Germinal center (tissue), 1 donor: ENCODE data around the gene DDTL.
A peak's percentile ranks its signal among the peaks of the same experiment; 100 is the strongest.
"Not testable (repeated sequence)": the region's sequence is repeated elsewhere in the genome, so short reads cannot be mapped to it uniquely, and the experiment has no call there.

Source experiments
- DNase-seq: peaks from one replicate; pipeline ENCODE4 v3.0.0; 2012; ENCODE audit warnings: mixed read lengths, low spot score

The DDTL gene

DNA sequence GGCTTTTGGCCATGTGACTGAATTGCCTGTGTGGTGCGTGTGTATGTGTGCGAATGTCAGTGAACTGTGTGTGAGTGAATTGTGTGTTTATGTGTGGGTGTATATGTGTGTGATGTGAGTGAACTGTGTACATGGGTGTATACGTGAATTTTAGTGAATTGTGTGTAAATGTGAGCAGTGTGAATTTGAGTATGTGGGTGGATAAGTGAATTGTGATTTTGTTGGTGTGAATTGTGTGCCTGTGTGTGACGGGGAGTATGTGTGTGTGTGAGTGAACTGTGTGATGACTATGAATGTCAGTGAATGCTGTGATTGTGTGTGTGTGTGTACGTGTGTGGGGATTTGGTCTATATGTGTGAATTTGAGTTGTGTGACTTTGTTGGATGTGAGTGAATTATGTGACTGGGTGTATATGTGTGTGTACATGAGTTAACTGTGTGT lies 3.5 kb downstream of the DDTL start:
- no peak for DNase-seq

DNA sequence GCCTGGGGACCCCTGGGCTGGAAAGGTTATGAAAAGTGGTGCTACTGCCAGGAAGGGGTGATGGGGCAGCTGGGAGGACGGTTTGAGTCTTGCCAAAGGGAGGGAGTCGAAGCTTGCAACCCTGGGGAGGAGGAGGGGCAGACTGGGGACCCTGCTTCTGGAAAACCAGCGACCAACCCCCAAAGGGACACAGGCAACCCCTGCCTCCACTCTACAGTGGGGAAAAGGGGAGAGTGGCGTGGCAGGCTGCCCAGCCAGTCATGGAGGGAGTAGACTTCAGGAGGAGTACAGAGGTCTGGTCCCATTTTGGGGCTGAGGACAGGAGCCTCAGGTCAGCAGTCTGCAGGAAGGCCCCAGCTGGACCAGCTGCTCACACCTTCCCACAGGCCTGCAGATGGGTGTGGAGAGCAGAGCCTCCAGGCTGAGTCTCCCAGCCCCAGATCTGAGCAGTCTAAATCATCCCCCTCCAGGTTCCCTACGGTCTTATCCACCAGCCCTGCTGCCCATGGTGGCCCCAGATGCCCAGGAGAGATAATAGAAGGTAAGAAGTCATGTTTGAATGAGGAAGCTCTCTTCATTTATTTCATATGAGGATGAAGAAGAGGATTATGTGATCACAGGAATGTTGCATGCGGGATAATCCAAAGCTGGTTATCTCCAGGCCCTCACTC lies 4.3 kb downstream of the DDTL start:
- no peak for DNase-seq

DNA sequence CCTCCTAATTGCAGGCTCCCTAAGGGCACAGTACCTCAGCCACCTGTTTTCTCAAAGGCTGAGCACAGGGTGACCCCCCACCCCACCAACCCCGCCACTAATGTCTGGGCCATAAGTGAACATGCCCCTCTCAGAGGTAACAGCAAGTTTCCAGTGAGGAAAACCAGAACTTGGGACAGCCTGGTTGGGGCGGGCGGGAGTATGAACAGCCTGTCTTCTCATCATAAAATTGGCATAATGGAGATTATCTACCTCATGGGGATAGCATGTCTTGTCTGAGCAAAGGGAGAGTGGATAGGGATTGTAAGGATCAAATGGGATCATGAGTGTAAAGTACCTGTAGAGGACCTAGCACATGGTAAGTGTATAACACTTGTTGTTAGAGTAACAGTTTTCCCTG lies 5.2 kb downstream of the DDTL start:
- not testable (repeated sequence) for DNase-seq

DNA sequence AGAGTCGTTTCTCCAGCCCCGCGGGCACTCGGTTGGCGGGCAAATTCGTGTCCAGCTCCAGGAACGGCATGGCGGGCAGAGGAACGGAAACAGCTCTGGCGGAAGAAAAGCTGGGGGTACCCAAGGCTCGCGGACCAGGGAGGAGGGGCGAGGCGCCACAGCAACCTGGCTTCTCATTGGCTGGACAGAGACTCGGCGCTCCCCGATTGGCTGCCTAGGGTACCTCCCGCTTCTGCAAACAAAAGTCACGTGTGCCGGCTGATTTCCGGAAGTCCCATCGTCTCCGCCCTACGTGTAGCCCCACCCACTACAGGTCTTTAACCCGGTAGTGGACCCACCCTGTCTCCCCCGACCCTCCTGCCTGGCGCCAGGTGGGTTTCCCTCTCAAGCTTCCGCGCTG lies 7.7 kb downstream of the DDTL start, which contains the start of gene DDT:
TSS of gene DDT (minus strand) at position 97 of the 400 bp plus-strand sequence. CDS start at position 70, 27 bp downstream.
- not testable (repeated sequence) for DNase-seq

DNA sequence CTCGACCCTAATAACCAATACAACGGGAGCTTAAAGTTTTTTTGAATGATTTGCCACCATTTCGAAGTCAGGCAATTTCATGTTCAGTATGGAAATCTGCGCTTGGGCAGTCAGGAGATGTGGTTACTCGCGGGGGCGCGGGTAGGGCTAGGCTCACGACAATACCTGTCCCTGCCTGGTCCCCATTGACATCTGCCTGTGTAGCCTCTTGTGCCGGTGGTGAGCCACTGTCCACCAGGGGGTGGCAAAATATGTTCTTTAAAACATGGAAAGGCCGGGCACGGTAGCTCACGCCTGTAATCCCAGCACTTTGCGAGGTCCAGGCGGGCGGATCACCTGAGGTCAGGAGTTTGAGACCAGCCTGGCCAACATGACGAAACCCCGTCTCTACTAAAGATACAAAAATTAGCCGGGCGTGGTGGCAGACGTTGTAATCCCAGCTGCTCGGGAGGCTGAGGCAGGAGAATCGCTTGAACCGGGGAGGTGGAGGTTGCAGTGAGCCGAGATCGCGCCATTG lies 8.2 kb downstream of the DDTL start:
- not testable (repeated sequence) for DNase-seq

DNA sequence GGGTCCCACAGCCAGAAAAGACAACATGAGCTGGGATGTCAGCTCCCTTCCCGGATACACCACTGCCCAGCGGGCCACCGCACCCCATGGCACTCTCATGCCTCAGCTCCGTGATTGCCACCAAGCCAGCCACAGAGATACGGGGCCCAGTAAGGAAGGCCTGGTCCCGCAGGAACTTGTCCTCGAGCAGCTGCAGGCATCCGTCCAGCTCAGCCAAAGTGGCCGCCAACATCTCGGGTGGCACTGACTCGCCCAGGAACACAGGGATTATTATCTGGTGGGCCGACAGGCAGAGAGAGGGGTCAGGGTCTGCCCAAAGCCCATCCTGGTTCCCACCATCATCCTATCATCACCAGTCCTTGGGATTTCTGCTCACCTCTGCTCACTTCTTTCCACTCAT lies 10.6 kb downstream of the DDTL start:
- not testable (repeated sequence) for DNase-seq

DNA sequence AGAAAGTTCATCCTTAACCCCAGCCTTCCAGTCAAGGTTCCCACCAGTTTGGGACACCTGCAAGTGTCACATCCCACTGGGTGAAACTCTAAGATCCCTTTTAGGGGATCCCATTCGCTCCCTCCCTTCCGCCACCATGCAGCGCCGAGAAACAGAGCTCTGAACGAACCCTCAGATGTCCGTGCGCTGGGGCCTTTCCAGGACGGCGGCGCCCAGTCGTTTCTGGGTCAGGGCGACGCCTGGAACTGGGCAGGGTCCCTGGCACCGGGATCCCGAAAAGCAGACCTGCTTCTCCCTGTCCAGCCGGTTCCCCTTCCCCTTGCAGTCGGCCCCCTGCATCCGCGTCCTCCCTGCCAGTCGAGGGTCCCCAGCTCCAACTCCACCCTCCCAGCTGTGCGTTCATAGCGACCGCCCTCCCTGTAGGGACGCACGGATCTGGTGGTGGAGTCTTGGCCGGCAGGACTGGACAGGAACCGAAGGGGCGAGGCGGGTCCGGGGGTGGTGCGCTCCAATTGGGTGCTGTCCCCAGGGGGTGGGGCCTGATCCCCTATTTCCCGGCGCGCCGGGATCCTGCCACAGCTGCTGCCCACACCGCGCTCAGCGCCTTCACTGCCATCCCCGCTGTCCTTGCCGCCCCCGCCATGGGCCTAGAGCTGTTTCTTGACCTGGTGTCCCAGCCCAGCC lies 13.0 kb downstream of the DDTL start, which contains the start of gene GSTT2:
TSS of gene GSTT2 (plus strand) at position 578 of the 684 bp plus-strand sequence.
- DNase-seq, result not testable (repeated sequence)

DNA sequence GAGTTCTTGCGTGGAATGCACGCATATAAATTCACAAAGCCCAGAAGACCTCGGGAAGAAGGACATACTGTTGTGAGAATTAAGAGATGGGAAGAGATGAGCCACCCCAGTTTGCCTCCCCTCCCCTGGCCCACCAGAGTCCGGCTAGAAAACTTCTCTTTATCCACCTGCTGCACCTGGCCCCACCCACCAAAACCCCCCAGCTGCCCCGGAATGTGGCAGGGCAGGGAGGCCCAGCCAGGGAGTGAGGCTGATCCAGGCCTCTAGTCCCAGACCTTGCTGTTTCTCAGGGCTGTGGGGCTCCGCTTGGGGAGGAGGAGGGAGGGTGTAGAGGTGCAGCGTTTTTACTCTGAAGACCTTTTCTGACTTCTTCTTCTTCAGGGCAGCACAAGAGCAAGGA lies 13.9 kb downstream of the DDTL start:
- not testable (repeated sequence) for DNase-seq

DNA sequence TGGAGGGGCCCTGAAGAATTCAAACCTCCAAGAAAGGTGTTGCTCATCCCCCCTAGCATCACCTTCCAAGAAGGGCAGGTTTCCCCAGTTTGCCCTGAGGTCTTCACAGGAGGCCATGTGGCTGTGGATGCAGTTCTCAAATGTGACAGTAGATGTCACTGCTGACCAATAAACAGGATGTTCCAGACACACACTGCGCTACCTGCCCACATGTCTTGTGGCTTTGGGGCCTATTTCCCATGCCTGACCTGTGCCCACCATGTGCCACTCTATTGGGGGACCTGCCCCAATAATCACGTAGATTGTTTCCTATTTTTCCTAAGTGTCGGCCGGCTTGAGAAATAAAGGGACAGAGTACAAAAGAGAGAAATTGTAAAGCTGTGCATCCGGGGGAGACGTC lies 17.7 kb downstream of the DDTL start:
- DNase-seq, result peak; percentile 13

DNA sequence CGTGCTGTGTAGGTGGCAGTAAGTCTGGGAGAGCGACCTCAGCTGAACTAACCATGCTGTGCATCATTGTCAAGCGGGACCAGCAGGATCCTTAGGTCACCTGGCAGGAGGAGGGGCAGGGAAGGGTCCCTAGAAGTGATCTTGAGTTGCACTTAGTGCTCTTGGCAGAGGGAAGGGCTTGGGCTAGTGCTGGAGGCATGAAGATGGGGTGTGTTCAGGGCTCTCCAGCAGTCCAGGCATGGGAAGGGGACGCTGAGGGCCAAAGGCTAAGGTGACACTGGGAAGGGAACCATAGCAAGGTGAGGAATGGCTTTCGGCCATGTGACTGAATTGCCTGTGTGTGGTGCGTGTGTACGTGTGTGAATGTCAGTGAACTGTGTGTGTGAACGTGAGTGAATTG lies 19.4 kb downstream of the DDTL start:
- DNase-seq, result not testable (repeated sequence)

DNA sequence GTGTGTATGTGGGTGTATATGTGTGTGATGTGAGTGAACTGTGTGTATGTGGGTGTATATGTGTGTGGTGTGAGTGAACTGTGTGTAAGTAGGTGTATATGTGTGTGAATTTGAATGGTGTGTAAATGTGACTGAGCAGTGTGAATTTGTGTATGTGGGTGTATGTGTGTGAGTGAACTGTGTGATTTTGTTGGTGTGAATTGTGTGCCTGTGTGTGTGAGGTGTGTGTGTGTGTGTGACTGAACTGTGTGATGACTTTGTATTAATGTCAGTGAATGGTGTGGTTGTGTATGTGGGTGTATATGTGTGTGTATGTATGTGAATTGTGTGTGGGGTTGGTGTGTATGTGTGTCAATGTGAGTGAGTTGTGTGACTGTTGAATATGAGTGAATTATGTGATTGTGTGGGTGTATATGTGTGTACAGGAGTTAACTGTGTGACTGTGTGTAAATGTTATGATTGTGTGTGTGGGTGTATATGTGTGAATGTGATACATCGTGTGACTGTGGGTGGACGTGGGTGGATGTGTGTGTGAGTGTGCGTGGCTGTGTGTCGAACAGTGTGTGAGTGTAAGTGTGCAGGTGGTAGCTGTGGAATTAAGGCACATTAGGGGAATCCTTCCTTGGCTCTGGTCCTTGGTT lies 20.0 kb downstream of the DDTL start:
- DNase-seq, result not testable (repeated sequence)

DNA sequence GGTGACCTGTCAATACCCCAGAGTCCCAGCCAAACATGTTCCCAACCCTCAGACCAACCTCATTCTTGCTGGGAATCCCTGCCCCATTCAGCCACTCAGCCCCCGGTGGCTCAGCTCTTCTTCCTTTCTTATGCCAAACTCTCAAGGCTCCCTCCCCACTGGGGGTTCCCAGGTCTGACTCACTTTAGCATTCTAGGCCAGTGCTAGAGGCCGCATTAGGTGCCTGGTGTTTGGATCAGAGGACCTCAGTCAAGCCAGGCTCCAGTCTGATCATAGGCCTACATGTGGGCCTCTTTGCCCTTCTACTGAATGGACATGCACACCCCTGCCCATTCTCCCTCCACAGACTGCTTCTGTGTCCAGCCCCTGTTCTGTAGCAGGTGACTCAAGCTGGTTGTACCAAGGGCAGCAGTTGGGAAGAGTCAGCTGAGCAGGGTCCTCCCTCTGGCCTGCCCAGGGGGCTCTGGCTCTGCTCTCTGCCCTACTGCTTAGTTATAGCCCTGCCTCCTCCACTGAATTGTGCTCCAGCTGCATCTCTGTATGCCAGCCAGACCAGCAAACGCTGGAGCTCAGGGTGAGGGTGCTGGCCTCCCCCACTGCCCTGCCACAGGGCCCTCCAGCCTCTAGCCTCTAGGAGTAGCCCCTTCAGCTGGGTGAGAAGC lies 23.0 kb downstream of the DDTL start:
- not testable (repeated sequence) for DNase-seq

DNA sequence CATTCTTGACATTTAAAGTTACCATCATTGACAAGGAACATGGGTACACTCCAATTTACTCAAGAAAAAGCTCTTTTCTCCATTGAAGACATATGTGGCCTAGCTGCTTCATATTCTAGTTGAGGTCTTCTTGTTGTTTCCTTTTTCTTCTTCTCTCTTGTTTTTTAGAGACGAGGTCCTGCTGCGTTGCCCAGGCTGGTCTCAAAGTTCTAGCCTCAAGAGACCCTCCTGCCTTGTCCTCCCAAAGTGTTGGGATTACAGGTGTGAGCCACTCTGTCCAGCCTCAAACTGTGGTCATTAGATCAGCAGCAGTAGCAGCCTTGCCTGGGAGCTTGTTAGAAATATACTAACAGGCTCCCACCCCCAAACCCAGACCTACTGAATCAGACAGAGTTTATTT lies 26.4 kb downstream of the DDTL start:
- not testable (repeated sequence) for DNase-seq

DNA sequence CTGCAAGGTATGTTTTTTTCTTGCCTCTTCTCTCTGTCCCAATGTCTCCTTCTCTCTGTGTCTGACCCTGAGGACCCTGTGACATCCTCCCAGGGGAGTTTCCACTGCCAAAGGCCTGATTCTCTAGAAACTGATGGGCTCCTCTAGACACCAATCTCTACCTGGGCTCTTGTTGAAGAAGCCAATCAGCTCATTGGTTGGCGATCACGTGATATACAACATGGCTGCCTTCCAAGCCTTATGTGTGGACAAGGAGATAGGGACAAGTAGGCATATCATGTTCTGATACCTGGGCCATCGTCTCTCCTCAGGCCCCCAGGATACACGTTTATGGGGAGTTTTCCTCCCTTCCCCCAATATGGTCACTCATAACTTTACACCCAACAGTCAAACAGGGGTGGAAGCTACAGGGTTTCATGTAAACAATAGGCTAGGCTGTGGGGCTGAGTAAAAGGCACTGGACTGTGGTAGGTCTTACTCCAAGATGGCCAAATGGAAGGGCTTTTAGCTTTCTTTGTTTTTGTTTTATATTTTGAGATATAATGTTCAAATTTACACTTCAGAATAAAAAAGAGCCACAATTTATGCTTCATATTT lies 27.0 kb downstream of the DDTL start:
- not testable (repeated sequence) for DNase-seq

DNA sequence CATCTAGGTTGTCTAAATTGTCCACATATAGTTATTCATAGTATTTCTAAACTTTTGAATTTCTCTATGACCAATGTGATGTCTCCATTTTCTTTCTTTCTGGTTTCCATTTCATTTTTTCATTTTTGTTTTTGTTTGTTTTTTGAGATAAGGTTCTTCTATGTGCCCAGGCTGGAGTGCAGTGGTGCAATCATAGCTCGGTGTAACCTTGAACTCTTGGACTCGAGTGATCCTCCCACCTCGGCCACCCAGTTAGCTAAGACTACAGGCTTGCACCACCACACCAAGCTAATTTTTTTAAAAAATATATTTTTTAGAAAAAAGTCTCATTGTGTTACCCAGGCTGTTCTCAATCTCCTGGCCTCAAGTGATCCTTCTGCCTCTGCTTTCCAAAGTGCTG lies 30.4 kb downstream of the DDTL start:
- DNase-seq, result no peak

DNA sequence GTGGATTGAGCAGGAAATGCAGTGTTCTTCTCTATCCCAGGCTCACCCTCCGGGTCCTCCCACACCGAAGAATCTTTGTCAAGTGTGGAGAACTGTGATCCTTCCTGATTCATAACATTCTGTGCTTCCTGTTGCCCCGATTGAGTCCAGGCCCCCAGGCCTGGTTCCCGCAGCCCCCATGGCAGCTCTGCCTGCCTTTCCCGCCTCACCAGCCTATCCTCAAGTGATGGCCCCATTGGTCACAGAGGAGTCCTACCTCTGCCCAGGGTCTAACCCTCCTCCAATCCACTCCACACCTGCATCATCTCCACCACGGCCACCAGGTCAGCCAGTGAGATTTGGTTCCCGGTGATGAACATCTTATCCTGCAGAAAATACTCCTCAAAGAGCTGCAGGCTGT lies 33.1 kb downstream of the DDTL start:
- DNase-seq, result not testable (repeated sequence)

DNA sequence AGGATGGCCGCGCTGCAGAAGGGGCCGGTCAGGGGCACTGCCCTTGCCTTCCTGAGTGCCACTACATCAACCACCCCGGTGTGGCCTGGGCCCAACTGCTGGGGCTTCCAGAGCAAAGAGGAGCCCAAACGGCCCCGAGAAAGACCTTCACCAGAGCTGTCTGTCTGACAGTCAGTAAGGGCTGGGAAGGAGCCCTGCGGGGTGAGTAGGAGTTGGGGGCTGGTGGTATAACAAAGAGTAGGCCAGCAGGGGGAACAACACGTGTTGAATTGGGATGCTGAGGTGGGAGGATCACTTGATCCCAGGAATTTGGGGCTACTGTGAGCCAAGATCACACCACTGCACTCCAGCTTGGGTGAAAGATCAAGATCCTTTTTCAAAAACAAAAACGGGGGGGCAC lies 34.6 kb downstream of the DDTL start:
- DNase-seq, result no peak

DNA sequence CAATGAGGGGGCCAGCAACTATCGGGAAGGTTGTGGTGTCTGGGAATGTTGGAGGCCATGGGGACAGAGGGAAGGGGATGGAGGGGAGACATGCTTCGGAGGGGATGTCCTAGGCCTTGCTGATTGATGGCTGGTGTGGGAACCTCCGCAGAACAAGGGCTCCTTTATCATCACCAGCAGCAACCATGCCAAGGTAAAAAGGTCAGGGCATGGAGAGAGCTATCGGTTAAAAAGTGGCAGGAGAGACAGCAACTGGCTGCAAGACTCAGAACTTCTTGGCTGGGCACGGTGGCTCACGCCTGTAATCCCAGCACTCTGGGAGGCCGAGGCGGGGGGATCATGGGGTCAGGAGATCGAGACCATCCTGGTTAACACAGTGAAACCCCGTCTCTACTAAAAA lies 35.6 kb downstream of the DDTL start:
- DNase-seq, result no peak

DNA sequence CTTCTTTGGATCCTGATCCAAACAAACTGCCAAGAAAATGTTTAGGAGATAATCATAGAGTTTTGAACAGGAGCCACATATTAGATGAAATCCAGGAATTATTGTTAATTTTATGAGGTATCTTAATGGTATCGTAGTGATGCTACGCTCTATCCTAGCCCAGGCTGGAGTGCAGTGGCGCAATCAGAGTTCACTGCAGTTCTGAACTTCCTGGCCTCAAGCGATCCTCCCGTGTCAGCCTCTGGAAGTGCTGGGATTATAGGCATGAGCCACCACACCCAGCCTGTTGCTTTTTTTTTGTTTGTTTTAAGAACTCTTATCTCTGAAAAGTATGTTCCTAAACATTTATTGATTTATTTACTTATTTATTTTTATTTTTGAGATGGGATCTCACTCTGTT lies 36.2 kb downstream of the DDTL start:
- DNase-seq, result no peak

DNA sequence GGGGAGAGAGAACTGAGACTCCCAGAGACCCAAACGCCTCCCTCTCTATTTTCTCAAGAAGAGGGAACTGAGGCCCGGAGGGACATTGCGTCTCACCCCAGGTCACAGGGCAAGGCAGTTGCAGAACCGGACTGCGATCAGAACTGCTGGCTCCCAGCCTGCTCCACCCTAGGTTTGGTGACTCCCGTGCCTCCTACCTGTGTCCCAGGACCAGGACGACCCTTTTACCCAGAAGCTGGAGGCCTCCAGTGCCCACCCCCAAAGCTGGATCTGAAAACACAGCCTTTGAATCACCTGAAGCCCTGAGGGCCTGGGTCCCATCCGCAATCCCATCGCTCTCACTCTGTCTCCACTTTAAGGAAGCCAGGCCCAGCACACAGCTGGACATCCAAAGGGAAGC lies 37.2 kb downstream of the DDTL start:
- no peak for DNase-seq

DNA sequence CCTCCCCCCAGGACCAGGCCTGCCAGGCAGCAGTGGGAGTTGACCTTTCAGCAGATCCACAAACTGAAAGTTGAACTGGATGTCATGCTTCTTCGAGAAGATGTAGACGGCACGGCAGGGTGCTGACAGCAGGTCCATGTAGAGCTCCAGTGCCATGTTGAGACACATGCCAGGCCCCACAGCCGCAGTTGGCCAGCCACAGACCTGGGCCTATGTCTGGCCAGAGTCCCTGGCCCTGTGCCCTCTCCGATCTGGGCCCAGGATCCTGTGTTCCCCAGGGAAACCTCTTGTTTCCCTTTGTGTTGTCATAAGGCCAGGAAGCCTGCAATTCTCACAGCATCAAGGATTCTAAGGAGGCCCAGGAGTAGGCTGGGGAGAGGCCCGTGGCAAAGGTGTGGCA lies 38.5 kb downstream of the DDTL start, which contains the start of gene GSTT4:
TSS of gene GSTT4 (minus strand) at position 253 of the 400 bp plus-strand sequence. CDS start at position 156, 97 bp downstream.
- no peak for DNase-seq
